ENCODE measurements around the gene INAFM1.

- no peak for TF ChIP-seq CTCF (IDR thresholded peaks at IDR 0.05)
- TF ChIP-seq EP300 (IDR thresholded peaks at IDR 0.05) = no peak
- TF ChIP-seq POLR2AphosphoS5 (IDR thresholded peaks at IDR 0.05) = peak; percentile 47 to 90 (median 60)
- peak in 1 of 2 donors; percentile 82 for TF ChIP-seq POLR2A (IDR thresholded peaks at IDR 0.05)
These were observed 1.2 kb upstream of the INAFM1 start for GRCh38 chr19:47273313-47274070.
